SU-DHL-6 (cell line): Measurements from ENCODE around the gene SLC28A3.

Source experiments
- H2AFZ ChIP-seq: fragments of 200-600 bp; sonication (generic); 2 replicates; pipeline ENCODE4 v1.6.1; 2014; ENCODE audit warnings: low read depth, mild to moderate bottlenecking, moderate library complexity, mixed read lengths, antibody characterized with exemption, low read length; ENCODE audit not compliant: severe bottlenecking
- H3F3A ChIP-seq: fragments of 200-600 bp; shearing (Covaris generic); 2 replicates; pipeline ENCODE4 v1.6.0; 2016; ENCODE audit warnings: antibody characterized with exemption, mild to moderate bottlenecking; ENCODE audit not compliant: insufficient read depth
- H3K27ac ChIP-seq: fragments of 200-600 bp; sonication (generic); 2 replicates; pipeline ENCODE4 v1.5.1; 2016; ENCODE audit warnings: low read depth, mild to moderate bottlenecking, low read length, moderate library complexity, mixed read lengths
- H3K27me3 ChIP-seq: fragments of 200-600 bp; sonication (generic), shearing (Covaris generic); 2 replicates; pipeline ENCODE4 v1.6.0; 2014; ENCODE audit warnings: mild to moderate bottlenecking, low read length
- H3K36me3 ChIP-seq: fragments of 200-600 bp; sonication (generic); 2 replicates; pipeline ENCODE4 v1.6.1; 2014; ENCODE audit warnings: mild to moderate bottlenecking, low read length, mixed read lengths
- H3K4me2 ChIP-seq: fragments of 300-600, 200-600 bp; shearing (Covaris generic), sonication (generic); 2 replicates; pipeline ENCODE4 v1.6.0; 2014; ENCODE audit warnings: low read length, low read depth, mild to moderate bottlenecking; ENCODE audit not compliant: poor library complexity, severe bottlenecking
- H3K4me3 ChIP-seq: fragments of 200-600 bp; sonication (generic); 2 replicates; pipeline ENCODE4 v1.5.1; 2014; ENCODE audit warnings: antibody characterized with exemption, low read length, mild to moderate bottlenecking, mixed read lengths; ENCODE audit not compliant: insufficient read depth, poor library complexity, severe bottlenecking
- H3K79me2 ChIP-seq: fragments of 200-600 bp; sonication (generic); 2 replicates; pipeline ENCODE4 v1.6.1; 2014; ENCODE audit warnings: mild to moderate bottlenecking, low read length, moderate library complexity; ENCODE audit not compliant: insufficient read depth
- H3K9ac ChIP-seq: fragments of 200-600 bp; sonication (generic); 2 replicates; pipeline ENCODE4 v1.7.0; 2014; ENCODE audit warnings: mild to moderate bottlenecking, low read length
- H3K9me2 ChIP-seq: fragments of 200-600 bp; sonication (generic); replicated peaks from 2 replicates; pipeline ENCODE4 v1.6.1; 2014; ENCODE audit warnings: low read length; ENCODE audit not compliant: insufficient read depth
- H3K9me3 ChIP-seq: fragments of 200-600 bp; sonication (generic); 2 replicates; pipeline ENCODE4 v1.6.1; 2014; ENCODE audit warnings: low read length, mixed read lengths; ENCODE audit not compliant: insufficient read depth
- H4K20me1 ChIP-seq: fragments of 200-600 bp; sonication (generic); 2 replicates; pipeline ENCODE4 v1.6.1; 2014; ENCODE audit warnings: low read depth, mild to moderate bottlenecking, antibody characterized with exemption, low read length, moderate library complexity, mixed read lengths
- EZH2phosphoT487 ChIP-seq: fragments of 200-600 bp; sonication (generic), shearing (Covaris generic); conservative IDR thresholded peaks from 2 replicates; pipeline ENCODE4 v1.6.1; 2018; ENCODE audit warnings: mild to moderate bottlenecking, antibody characterized with exemption, low read length, moderate library complexity, mixed read lengths
- TF ChIP-seq, protein P1 (sequence below): fragments of 200-600 bp; sonication (generic); IDR thresholded peaks from one replicate; pipeline ENCODE4 v1.5.1; 2017; ENCODE audit warnings: antibody characterized with exemption, mild to moderate bottlenecking, low read length, moderate library complexity; ENCODE audit not compliant: insufficient read depth, poor library complexity, severe bottlenecking

Gene SLC28A3

DNA sequence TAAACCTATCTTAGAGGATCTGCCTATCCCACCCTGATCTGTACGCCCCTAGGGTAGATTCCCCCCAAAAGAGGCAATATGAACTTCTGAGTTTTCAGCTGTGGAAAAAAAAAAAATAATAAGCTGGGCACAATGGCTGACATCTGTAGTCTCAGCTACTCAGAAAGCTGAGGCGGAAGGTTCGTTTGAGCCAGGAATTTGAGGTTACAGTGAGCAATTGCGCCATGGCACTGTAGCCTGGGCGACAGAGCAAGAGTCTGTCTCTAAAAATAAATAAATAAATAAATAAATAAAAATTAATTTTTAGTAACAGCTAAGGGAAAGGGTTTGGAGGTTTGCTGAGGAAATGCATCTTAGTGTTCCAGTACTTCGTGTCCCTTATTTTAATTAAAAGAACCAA is 21.1 kb upstream of the SLC28A3 start:
- no peak overlapping the region for H2AFZ ChIP-seq
- H3K36me3 ChIP-seq: no peaks in the 10 kb centered on the region
- no peaks in the 10 kb centered on the region for H3K27me3 ChIP-seq
- no peak overlapping the region for H3K4me2 ChIP-seq
- no peaks in the 10 kb centered on the region for H3K79me2 ChIP-seq
- no peaks in the 10 kb centered on the region for H3F3A ChIP-seq
- no peak overlapping the region for H3K4me3 ChIP-seq
- H3K9ac ChIP-seq: no peak overlapping the region
- no peak for TF ChIP-seq EZH2phosphoT487
- no peak overlapping the region for H3K27ac ChIP-seq
- H3K9me3 ChIP-seq: no peaks in the 10 kb centered on the region
- H4K20me1 ChIP-seq: no peaks in the 10 kb centered on the region
- no peaks in the 10 kb centered on the region for H3K9me2 ChIP-seq

- no peak overlapping the region for H3K27ac ChIP-seq
- H2AFZ ChIP-seq: no peak overlapping the region
Observed at GRCh38 chr9:84357275-84357674, 16.7 kb upstream of the SLC28A3 start.

DNA sequence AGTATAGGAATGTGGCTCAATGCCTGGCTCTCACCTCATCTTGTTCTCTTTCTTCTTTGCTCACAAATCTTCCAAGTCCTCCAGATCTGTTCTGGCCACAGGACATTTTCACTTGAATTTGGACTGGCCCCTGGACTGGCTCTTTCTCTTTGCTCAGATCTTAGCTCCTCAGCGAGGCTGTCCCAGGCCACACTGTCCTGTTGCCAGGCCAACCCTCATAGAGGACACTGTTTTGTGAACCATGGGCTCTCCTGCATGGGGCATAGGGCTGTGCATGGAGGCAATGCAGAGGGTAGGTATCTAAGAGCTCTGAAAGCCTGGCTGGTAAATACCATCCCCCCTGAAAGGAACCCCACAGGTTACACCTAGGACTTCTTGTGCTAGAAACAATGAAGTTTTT is 13.5 kb upstream of the SLC28A3 start:
- no peak for TF ChIP-seq EZH2phosphoT487
- TF ChIP-seq, protein P1, sequence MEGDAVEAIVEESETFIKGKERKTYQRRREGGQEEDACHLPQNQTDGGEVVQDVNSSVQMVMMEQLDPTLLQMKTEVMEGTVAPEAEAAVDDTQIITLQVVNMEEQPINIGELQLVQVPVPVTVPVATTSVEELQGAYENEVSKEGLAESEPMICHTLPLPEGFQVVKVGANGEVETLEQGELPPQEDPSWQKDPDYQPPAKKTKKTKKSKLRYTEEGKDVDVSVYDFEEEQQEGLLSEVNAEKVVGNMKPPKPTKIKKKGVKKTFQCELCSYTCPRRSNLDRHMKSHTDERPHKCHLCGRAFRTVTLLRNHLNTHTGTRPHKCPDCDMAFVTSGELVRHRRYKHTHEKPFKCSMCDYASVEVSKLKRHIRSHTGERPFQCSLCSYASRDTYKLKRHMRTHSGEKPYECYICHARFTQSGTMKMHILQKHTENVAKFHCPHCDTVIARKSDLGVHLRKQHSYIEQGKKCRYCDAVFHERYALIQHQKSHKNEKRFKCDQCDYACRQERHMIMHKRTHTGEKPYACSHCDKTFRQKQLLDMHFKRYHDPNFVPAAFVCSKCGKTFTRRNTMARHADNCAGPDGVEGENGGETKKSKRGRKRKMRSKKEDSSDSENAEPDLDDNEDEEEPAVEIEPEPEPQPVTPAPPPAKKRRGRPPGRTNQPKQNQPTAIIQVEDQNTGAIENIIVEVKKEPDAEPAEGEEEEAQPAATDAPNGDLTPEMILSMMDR: no peak
- no peak overlapping the region for H2AFZ ChIP-seq
- H3F3A ChIP-seq: no peaks in the 10 kb centered on the region
- H3K27me3 ChIP-seq: no peaks in the 10 kb centered on the region
- no peaks in the 10 kb centered on the region for H3K79me2 ChIP-seq
- H3K9me3 ChIP-seq: no peaks in the 10 kb centered on the region
- no peak overlapping the region for H3K4me2 ChIP-seq
- H3K9ac ChIP-seq: no peak overlapping the region
- H3K4me3 ChIP-seq: no peak overlapping the region
- H4K20me1 ChIP-seq: no peaks in the 10 kb centered on the region
- no peak overlapping the region for H3K27ac ChIP-seq
- no peaks in the 10 kb centered on the region for H3K9me2 ChIP-seq
- H3K36me3 ChIP-seq: no peaks in the 10 kb centered on the region

More at GRCh38 chr9:84357275-84357674, 16.7 kb upstream of the SLC28A3 start:
- no peaks in the 10 kb centered on the region for H3K27me3 ChIP-seq
- TF ChIP-seq, protein P1: no peak
- no peak for TF ChIP-seq EZH2phosphoT487
- no peak overlapping the region for H3K9ac ChIP-seq
- no peaks in the 10 kb centered on the region for H3K79me2 ChIP-seq
- no peaks in the 10 kb centered on the region for H3K9me3 ChIP-seq
- H3F3A ChIP-seq: no peaks in the 10 kb centered on the region
- no peaks in the 10 kb centered on the region for H3K9me2 ChIP-seq
- no peaks in the 10 kb centered on the region for H3K36me3 ChIP-seq
- no peaks in the 10 kb centered on the region for H4K20me1 ChIP-seq
- H3K4me2 ChIP-seq: no peak overlapping the region
- H3K4me3 ChIP-seq: no peak overlapping the region

- no peak overlapping the region for H3K27ac ChIP-seq
- no peaks in the 10 kb centered on the region for H3K79me2 ChIP-seq
- no peak overlapping the region for H2AFZ ChIP-seq
- no peaks in the 10 kb centered on the region for H3K36me3 ChIP-seq
- H3K4me3 ChIP-seq: no peak overlapping the region
- H3K9me2 ChIP-seq: no peaks in the 10 kb centered on the region
- H3F3A ChIP-seq: no peaks in the 10 kb centered on the region
- H3K9ac ChIP-seq: no peak overlapping the region
- H3K4me2 ChIP-seq: no peak overlapping the region
- TF ChIP-seq EZH2phosphoT487: no peak
- TF ChIP-seq, protein P1: no peak
- H3K27me3 ChIP-seq: no peaks in the 10 kb centered on the region
- no peaks in the 10 kb centered on the region for H3K9me3 ChIP-seq
- no peaks in the 10 kb centered on the region for H4K20me1 ChIP-seq
Observed at GRCh38 chr9:84349671-84350070, 9.1 kb upstream of the SLC28A3 start.
